ENCODE measurements around the gene ZFAND3.

Gene ZFAND3

GRCh38 chr6:37928217-37928616 lies 108.7 kb downstream of the ZFAND3 start:
- no peak for TF ChIP-seq CTCF (conservative IDR thresholded peaks at IDR 0.05; ENCODE audit: low read depth, low read length)
- DNase-seq (ENCODE audit: low read depth), result no peak
- H3K4me3 ChIP-seq (ENCODE audit: low read length), result no peak overlapping the region

GRCh38 chr6:37930288-37930971 lies 110.9 kb downstream of the ZFAND3 start:
- H3K4me3 ChIP-seq (ENCODE audit: low read length), result no peak overlapping the region
- no peak for DNase-seq (ENCODE audit: low read depth)
- no peak for TF ChIP-seq CTCF (conservative IDR thresholded peaks at IDR 0.05; ENCODE audit: low read depth, low read length)

GRCh38 chr6:37931066-37931465 lies 111.5 kb downstream of the ZFAND3 start:
- DNase-seq (ENCODE audit: low read depth), result no peak
- no peak for TF ChIP-seq CTCF (conservative IDR thresholded peaks at IDR 0.05; ENCODE audit: low read depth, low read length)
- H3K4me3 ChIP-seq (ENCODE audit: low read length), result no peak overlapping the region

DNA sequence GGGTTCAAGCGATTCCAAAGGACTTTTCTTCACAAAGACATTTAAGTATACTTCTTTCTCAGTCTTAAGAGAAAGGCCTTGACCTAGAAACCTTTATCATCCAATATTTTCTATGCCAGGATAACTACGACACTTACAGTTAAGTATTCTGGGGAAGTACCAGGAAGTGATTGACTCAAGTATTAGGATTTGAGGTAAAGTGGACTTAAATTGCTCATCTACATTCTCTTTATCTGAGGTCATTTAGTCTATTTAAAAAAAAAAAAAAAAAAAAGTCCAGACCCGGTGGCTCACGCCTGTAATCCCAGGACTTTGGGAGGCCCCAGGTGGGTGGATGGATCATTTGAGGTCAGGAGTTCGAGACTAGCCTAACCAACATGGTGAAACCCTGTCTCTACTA lies 114.7 kb downstream of the ZFAND3 start:
- DNase-seq (ENCODE audit: low read depth), result no peak
- no peak overlapping the region for H3K4me3 ChIP-seq (ENCODE audit: low read length)
- TF ChIP-seq CTCF (conservative IDR thresholded peaks at IDR 0.05; ENCODE audit: low read depth, low read length), result no peak

- no peak for DNase-seq (ENCODE audit: low read depth)
- TF ChIP-seq CTCF (conservative IDR thresholded peaks at IDR 0.05; ENCODE audit: low read depth, low read length), result no peak
These were observed 116.6 kb downstream of the ZFAND3 start for GRCh38 chr6:37936150-37936549.

DNA sequence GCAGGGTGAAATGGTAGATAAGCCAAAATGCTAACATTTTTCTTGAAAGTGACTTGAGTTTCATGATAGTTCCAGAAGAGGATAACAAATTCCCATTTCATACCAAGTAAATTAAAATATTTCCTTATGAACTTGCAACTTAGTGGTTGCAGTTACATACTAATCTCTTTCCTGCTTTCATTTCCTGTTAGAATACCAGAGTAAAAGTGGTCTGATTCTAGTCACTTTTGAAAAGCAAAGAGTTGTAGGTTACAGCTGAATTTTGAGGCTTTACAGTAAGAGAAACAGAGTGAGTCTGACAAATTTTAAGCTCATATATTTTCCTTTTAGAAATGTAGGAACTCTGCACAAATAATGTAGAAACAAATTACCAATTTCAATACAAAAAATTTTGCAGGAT lies 117.4 kb downstream of the ZFAND3 start:
- no peak for TF ChIP-seq CTCF (conservative IDR thresholded peaks at IDR 0.05; ENCODE audit: low read depth, low read length)
- no peak overlapping the region for H3K4me3 ChIP-seq (ENCODE audit: low read length)
- no peak for DNase-seq (ENCODE audit: low read depth)

More at GRCh38 chr6:37936150-37936549, 116.6 kb downstream of the ZFAND3 start:
- no peak overlapping the region for H3K4me3 ChIP-seq (ENCODE audit: low read length)

GRCh38 chr6:37938909-37939308 lies 119.4 kb downstream of the ZFAND3 start:
- peak; percentile 13 for DNase-seq (ENCODE audit: low read depth)
- no peak for TF ChIP-seq CTCF (conservative IDR thresholded peaks at IDR 0.05; ENCODE audit: low read depth, low read length)
- H3K4me3 ChIP-seq (ENCODE audit: low read length), result no peak overlapping the region

All from retinal pigment epithelial cell (primary cell).